OCI-LY7 (cell line): Measurements from ENCODE around the gene SUCLG1. TPM values are rescaled to one million over a fixed set of nuclear protein-coding genes. Genes with fewer than 3 reads are reported as not detected.

Experiments
- BruUV-seq: library from RNA; stranded (reverse); fragments of 400-500 nt; replicated peaks from 2 replicates; lab custom pipeline; 2021; lab: Mats Ljungman, UMichigan
- CTCF ChIA-PET: fragments of 300-600 bp; sonication (Branson Sonifier 250); formaldehyde crosslinking; loops from one replicate; lab custom pipeline; 2022; ENCODE audit warnings: antibody characterized with exemption; ENCODE audit not compliant: unreplicated experiment; lab: Charles Lee
- POLR2A ChIA-PET: fragments of 300-600 bp; sonication (Branson Sonifier 250); formaldehyde crosslinking; loops from one replicate; lab custom pipeline; 2022; ENCODE audit warnings: antibody characterized with exemption; lab: Charles Lee
- DNase-seq: peaks from one replicate; pipeline ENCODE4 v3.0.0-alpha.2; 2015; ENCODE audit warnings: low spot score
- H2AFZ ChIP-seq: fragments of 200-600 bp; sonication (generic), shearing (Covaris generic); 2 replicates; pipeline ENCODE4 v1.6.1; 2014; ENCODE audit warnings: mild to moderate bottlenecking, antibody characterized with exemption, low read length, moderate library complexity
- H3K27ac ChIP-seq: fragments of 200-600 bp; sonication (generic); 2 replicates; pipeline ENCODE4 v1.5.1; 2014; ENCODE audit warnings: mixed run types, low read depth, mild to moderate bottlenecking, moderate library complexity, low read length, inconsistent platforms; ENCODE audit not compliant: poor library complexity, severe bottlenecking
- H3K36me3 ChIP-seq: fragments of 200-600 bp; sonication (generic); 2 replicates; pipeline ENCODE4 v1.6.1; 2014; ENCODE audit warnings: mild to moderate bottlenecking, antibody characterized with exemption, low read length, moderate library complexity, mixed read lengths; ENCODE audit not compliant: insufficient read depth
- H3K4me1 ChIP-seq: fragments of 200-600 bp; sonication (generic); 2 replicates; pipeline ENCODE4 v1.5.1; 2014; ENCODE audit warnings: mild to moderate bottlenecking, low read length; ENCODE audit not compliant: insufficient read depth, poor library complexity, severe bottlenecking
- H3K4me2 ChIP-seq: fragments of 200-600 bp; sonication (generic); 2 replicates; pipeline ENCODE4 v1.6.1; 2014; ENCODE audit warnings: mild to moderate bottlenecking, low read length
- H3K4me3 ChIP-seq: fragments of 200-600 bp; sonication (generic); 2 replicates; pipeline ENCODE4 v1.5.1; 2014; ENCODE audit warnings: mild to moderate bottlenecking, low read depth, low read length; ENCODE audit not compliant: poor library complexity, severe bottlenecking
- H3K79me2 ChIP-seq: fragments of 200-600 bp; sonication (generic); 2 replicates; pipeline ENCODE4 v1.6.1; 2016; ENCODE audit warnings: low read depth, mild to moderate bottlenecking, low read length, moderate library complexity, mixed read lengths; ENCODE audit not compliant: insufficient read depth
- H3K9me2 ChIP-seq: fragments of 200-600 bp; sonication (generic); 2 replicates; pipeline ENCODE4 v1.6.1; 2016; ENCODE audit warnings: mild to moderate bottlenecking, low read length, mixed read lengths; ENCODE audit not compliant: insufficient read depth
- H3K9me3 ChIP-seq: fragments of 200-600 bp; sonication (generic); 2 replicates; pipeline ENCODE4 v1.6.1; 2014; ENCODE audit warnings: mild to moderate bottlenecking, mixed run types, low read length, mixed read lengths
- H4K20me1 ChIP-seq: fragments of 200-600 bp; sonication (generic); 2 replicates; pipeline ENCODE4 v1.6.1; 2014; ENCODE audit warnings: mild to moderate bottlenecking, antibody characterized with exemption, low read length, moderate library complexity, mixed read lengths; ENCODE audit not compliant: insufficient read depth
- CTCF ChIP-seq: fragments of 200-600 bp; sonication (generic); conservative IDR thresholded peaks from 2 replicates; pipeline ENCODE4 v1.5.1; 2014; ENCODE audit warnings: mild to moderate bottlenecking, antibody characterized with exemption, low read length, moderate library complexity, mixed read lengths
- EZH2phosphoT487 ChIP-seq: fragments of 200-600 bp; sonication (generic); IDR thresholded peaks from 2 replicates; pipeline ENCODE4 v1.6.1; 2018; ENCODE audit warnings: low read depth, borderline replicate concordance, mild to moderate bottlenecking, mixed run types, antibody characterized with exemption, low read length, moderate library complexity, mixed read lengths
- intact Hi-C: fragments of 100-400 bp; cut with micrococcal nuclease; formaldehyde crosslinking; loops from one replicate; pipeline ENCODE4 v1.10.0; 2022; ENCODE audit not compliant: unreplicated experiment
- total RNA-seq, 2 experiments: library from RNA; depleted of rRNA in 1 of 2; stranded (reverse); fragments of >200 nt in 1 of 2; shearing (Covaris generic) in 1 of 2; gene quantifications; 2 replicates each; pipeline ENCODE4 v1.2.3, GENCODE V29; 2014 to 2022

Gene SUCLG1
- total RNA-seq, 2 experiments from 2014 or later: 50.6 to 66.4 TPM

- Histone ChIP-seq H3K9me3 (no peaks in the 10 kb centered on the region), H3K4me1 (no peaks in the 10 kb centered on the region), H3K27ac (no peak overlapping the region), H3K9me2 (no peaks in the 10 kb centered on the region), H3K36me3 (no peaks in the 10 kb centered on the region), H3K4me2 (no peak overlapping the region), H3K4me3 (no peak overlapping the region), H2AFZ (no peak overlapping the region), H3K79me2 (no peaks in the 10 kb centered on the region), H4K20me1 (no peaks in the 10 kb centered on the region)
- ChIA-PET POLR2A (no interaction called here), CTCF (no interaction called here)
- no peak for DNase-seq
- no TSS peak for BruUV-seq
- intact Hi-C loops: no loop called here
- no peak for TF ChIP-seq EZH2phosphoT487
- TF ChIP-seq CTCF: no peak
Observed at GRCh38 chr2:84478867-84479266, 19.8 kb upstream of the SUCLG1 start.

GRCh38 chr2:84477886-84478285 lies 18.8 kb upstream of the SUCLG1 start:
- no peaks in the 10 kb centered on the region for H3K36me3 ChIP-seq
- no peak overlapping the region for H2AFZ ChIP-seq
- no peak overlapping the region for H3K4me3 ChIP-seq
- no peaks in the 10 kb centered on the region for H3K79me2 ChIP-seq
- no peak overlapping the region for H3K4me2 ChIP-seq
- CTCF ChIA-PET: no interaction called here
- POLR2A ChIA-PET: no interaction called here
- no peaks in the 10 kb centered on the region for H3K9me3 ChIP-seq
- DNase-seq: no peak
- H3K27ac ChIP-seq: no peak overlapping the region
- H3K4me1 ChIP-seq: no peaks in the 10 kb centered on the region
- BruUV-seq: no TSS peak
- TF ChIP-seq CTCF (no peak), EZH2phosphoT487 (no peak)
- H3K9me2 ChIP-seq: no peaks in the 10 kb centered on the region
- H4K20me1 ChIP-seq: no peaks in the 10 kb centered on the region
- intact Hi-C loops: no loop called here

GRCh38 chr2:84474176-84474575 lies 15.1 kb upstream of the SUCLG1 start:
- BruUV-seq: no TSS peak
- H3K4me2 ChIP-seq: no peak overlapping the region

More at GRCh38 chr2:84474176-84474575, 15.1 kb upstream of the SUCLG1 start:
- no peaks in the 10 kb centered on the region for H3K79me2 ChIP-seq
- H3K36me3 ChIP-seq: no peaks in the 10 kb centered on the region
- intact Hi-C loops: no loop called here
- no peaks in the 10 kb centered on the region for H3K9me3 ChIP-seq
- ChIA-PET CTCF (no interaction called here), POLR2A (no interaction called here)
- no peaks in the 10 kb centered on the region for H3K9me2 ChIP-seq
- DNase-seq: no peak
- H3K27ac ChIP-seq: no peak overlapping the region
- no peak overlapping the region for H2AFZ ChIP-seq
- H4K20me1 ChIP-seq: no peaks in the 10 kb centered on the region
- no peak for TF ChIP-seq CTCF
- TF ChIP-seq EZH2phosphoT487: no peak
- H3K4me3 ChIP-seq: no peak overlapping the region
- H3K4me1 ChIP-seq: no peaks in the 10 kb centered on the region
